GM23338 (cell line): Measurements from ENCODE around the gene GUCA2B. TPM values are rescaled to one million over a fixed set of nuclear protein-coding genes. Genes with fewer than 3 reads are reported as not detected.

Source experiments
- ATAC-seq: fragments of 200-7000 bp; cut with Tn5 transposase; 3 replicates; pipeline ENCODE4 v1.9.1; 2020
- DNase-seq: peaks from one replicate; pipeline ENCODE4 v3.0.0-alpha.2; 2015; ENCODE audit warnings: low spot score
- H2AFZ ChIP-seq: fragments of 200-600 bp; sonication (generic); 2 replicates; pipeline ENCODE4 v1.8.0; 2016; ENCODE audit warnings: antibody characterized with exemption, mild to moderate bottlenecking, moderate library complexity
- H3F3A ChIP-seq: fragments of 200-600 bp; sonication (generic); replicated peaks from 2 replicates; pipeline ENCODE4 v1.8.0; 2017; ENCODE audit warnings: antibody characterized with exemption, mixed run types, low read depth
- H3K27ac ChIP-seq: fragments of 200-600 bp; sonication (generic); 2 replicates; pipeline ENCODE4 v1.6.1; 2016; ENCODE audit warnings: low read depth
- H3K27me3 ChIP-seq: fragments of 200-600 bp; sonication (generic); 2 replicates; pipeline ENCODE4 v1.8.0; 2016; ENCODE audit warnings: mild to moderate bottlenecking, mixed run types, moderate library complexity; ENCODE audit not compliant: insufficient read depth
- H3K36me3 ChIP-seq: fragments of 200-600 bp; sonication (generic); 2 replicates; pipeline ENCODE4 v1.8.0; 2016; ENCODE audit warnings: mild to moderate bottlenecking; ENCODE audit not compliant: insufficient read depth
- H3K4me1 ChIP-seq: fragments of 200-600 bp; sonication (generic); 2 replicates; pipeline ENCODE4 v1.8.0; 2016; ENCODE audit warnings: mild to moderate bottlenecking, moderate library complexity; ENCODE audit not compliant: insufficient read depth
- H3K4me2 ChIP-seq: fragments of 200-600 bp; sonication (generic); 2 replicates; pipeline ENCODE4 v1.7.1; 2017; ENCODE audit warnings: mixed run types
- H3K4me3 ChIP-seq: fragments of 200-600 bp; sonication (generic); 2 replicates; pipeline ENCODE4 v1.6.1; 2016; ENCODE audit warnings: mixed run types
- H3K79me2 ChIP-seq: fragments of 200-600 bp; sonication (generic); replicated peaks from 2 replicates; pipeline ENCODE4 v1.8.0; 2017; ENCODE audit warnings: mild to moderate bottlenecking; ENCODE audit not compliant: insufficient read depth
- H3K9me2 ChIP-seq: fragments of 200-600 bp; sonication (generic); 2 replicates; pipeline ENCODE4 v1.8.0; 2017; ENCODE audit not compliant: insufficient read depth
- H4K20me1 ChIP-seq: fragments of 200-600 bp; sonication (generic); replicated peaks from 2 replicates; pipeline ENCODE4 v1.8.0; 2017; ENCODE audit warnings: mild to moderate bottlenecking; ENCODE audit not compliant: insufficient read depth
- H3K27ac Mint-ChIP-seq: 2 replicates; pipeline ENCODE4 v1.8.0; 2020; ENCODE audit warnings: inconsistent platforms, mild to moderate bottlenecking, moderate library complexity, mixed read lengths
- H3K27me3 Mint-ChIP-seq: 3 replicates; pipeline ENCODE4 v1.8.0; 2022; ENCODE audit warnings: low read depth, mild to moderate bottlenecking, moderate library complexity, mixed read lengths, inconsistent platforms; ENCODE audit not compliant: insufficient read depth, poor library complexity
- H3K36me3 Mint-ChIP-seq: 3 replicates; pipeline ENCODE4 v1.8.0; 2021; ENCODE audit warnings: low read depth, mild to moderate bottlenecking, inconsistent platforms, moderate library complexity, mixed read lengths
- H3K4me1 Mint-ChIP-seq: 3 replicates; pipeline ENCODE4 v1.8.0; 2020; ENCODE audit warnings: mild to moderate bottlenecking, inconsistent platforms, mixed read lengths
- H3K4me3 Mint-ChIP-seq: 3 replicates; pipeline ENCODE4 v1.8.0; 2021; ENCODE audit warnings: moderate library complexity, mild to moderate bottlenecking, inconsistent platforms, mixed read lengths
- H3K9me3 Mint-ChIP-seq: 3 replicates; pipeline ENCODE4 v1.8.0; 2020; ENCODE audit warnings: moderate library complexity, mild to moderate bottlenecking, inconsistent platforms, mixed read lengths
- EZH2 ChIP-seq: fragments of 200-600 bp; sonication (generic); IDR thresholded peaks from one replicate; pipeline ENCODE4 v1.8.0; 2017; ENCODE audit warnings: antibody characterized with exemption, mild to moderate bottlenecking, low read depth; ENCODE audit not compliant: unreplicated experiment
- NANOG ChIP-seq: IDR thresholded peaks from 2 replicates; pipeline ENCODE4 v1.6.1; 2016; ENCODE audit warnings: antibody characterized with exemption, borderline replicate concordance
- POLR2AphosphoS5 ChIP-seq: IDR thresholded peaks from 2 replicates; pipeline ENCODE4 v1.6.1; 2016; ENCODE audit warnings: antibody characterized with exemption, low read depth
- STAT1 ChIP-seq: IDR thresholded peaks from one replicate; pipeline ENCODE4 v1.6.1; 2016; ENCODE audit warnings: antibody characterized with exemption; ENCODE audit not compliant: unreplicated experiment
- ZNF331 ChIP-seq: fragments of 250-450 bp; sonication (Bioruptor Pico); IDR thresholded peaks from 2 replicates; pipeline ENCODE4 v1.5.0; 2020; ENCODE audit warnings: low read depth, mild to moderate bottlenecking, moderate library complexity
- polyA plus RNA-seq: library from polyadenylated mRNA; unstranded; fragments of >200 nt; fragmentation: Nextera tagmentation; extraction: Ambion mirVana; gene quantifications from 2 replicates; pipeline ENCODE4 v1.2.1, GENCODE V29; 2016
- total RNA-seq: library from RNA; depleted of rRNA; stranded (reverse); fragments of >200 nt; shearing (Covaris generic); gene quantifications from 2 replicates; pipeline ENCODE4 v1.2.3, GENCODE V29; 2014
- TF ChIP-seq, protein P1 (sequence below): fragments of 250-450 bp; sonication (Bioruptor Pico); IDR thresholded peaks from 2 replicates; pipeline ENCODE4 v1.5.0; 2020; ENCODE audit warnings: mild to moderate bottlenecking, moderate library complexity

The GUCA2B gene
- total and polyA plus RNA-seq, 2 experiments from 2014 or later, result not detected

DNA sequence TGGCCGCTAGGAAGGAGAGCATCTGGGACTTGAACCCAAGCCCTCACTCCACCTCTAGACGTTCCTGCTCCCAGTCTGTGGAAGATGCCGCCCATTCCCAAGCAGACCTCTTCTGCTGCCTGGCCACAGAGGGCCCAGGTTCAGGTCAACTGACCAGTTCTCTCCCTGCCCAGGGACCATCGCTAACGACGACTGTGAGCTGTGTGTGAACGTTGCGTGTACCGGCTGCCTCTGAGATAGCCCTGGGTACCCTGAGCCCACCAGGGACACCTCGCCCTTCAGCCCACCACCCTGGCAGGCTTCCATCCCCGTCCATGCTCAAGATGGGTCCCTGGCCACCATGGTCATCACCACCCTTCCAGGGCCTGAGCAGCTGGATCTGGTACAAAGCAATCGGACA is 2.2 kb downstream of the GUCA2B start:
- Histone ChIP-seq H3K4me1 (no peaks in the 10 kb centered on the region), H3K27me3 (no peaks in the 10 kb centered on the region), H2AFZ (no peak overlapping the region), H3K79me2 (no peaks in the 10 kb centered on the region), H3K27ac (no peak overlapping the region), H3K36me3 (no peaks in the 10 kb centered on the region), H3K4me2 (no peak overlapping the region), H3F3A (no peaks in the 10 kb centered on the region), H3K4me3 (no peak overlapping the region), H4K20me1 (no peaks in the 10 kb centered on the region), H3K9me2 (0 out of 2 replicates have a peak, but pooled peaks cover 4% of the 10 kb centered on the region)
- H3K27me3 Mint-ChIP-seq, result peaks cover 7% of the 10 kb centered on the region
- no peak for DNase-seq
- TF ChIP-seq NANOG (no peak), EZH2 (no peak), STAT1 (no peak), ZNF331 (no peak), POLR2AphosphoS5 (no peak)
- TF ChIP-seq, protein P1, sequence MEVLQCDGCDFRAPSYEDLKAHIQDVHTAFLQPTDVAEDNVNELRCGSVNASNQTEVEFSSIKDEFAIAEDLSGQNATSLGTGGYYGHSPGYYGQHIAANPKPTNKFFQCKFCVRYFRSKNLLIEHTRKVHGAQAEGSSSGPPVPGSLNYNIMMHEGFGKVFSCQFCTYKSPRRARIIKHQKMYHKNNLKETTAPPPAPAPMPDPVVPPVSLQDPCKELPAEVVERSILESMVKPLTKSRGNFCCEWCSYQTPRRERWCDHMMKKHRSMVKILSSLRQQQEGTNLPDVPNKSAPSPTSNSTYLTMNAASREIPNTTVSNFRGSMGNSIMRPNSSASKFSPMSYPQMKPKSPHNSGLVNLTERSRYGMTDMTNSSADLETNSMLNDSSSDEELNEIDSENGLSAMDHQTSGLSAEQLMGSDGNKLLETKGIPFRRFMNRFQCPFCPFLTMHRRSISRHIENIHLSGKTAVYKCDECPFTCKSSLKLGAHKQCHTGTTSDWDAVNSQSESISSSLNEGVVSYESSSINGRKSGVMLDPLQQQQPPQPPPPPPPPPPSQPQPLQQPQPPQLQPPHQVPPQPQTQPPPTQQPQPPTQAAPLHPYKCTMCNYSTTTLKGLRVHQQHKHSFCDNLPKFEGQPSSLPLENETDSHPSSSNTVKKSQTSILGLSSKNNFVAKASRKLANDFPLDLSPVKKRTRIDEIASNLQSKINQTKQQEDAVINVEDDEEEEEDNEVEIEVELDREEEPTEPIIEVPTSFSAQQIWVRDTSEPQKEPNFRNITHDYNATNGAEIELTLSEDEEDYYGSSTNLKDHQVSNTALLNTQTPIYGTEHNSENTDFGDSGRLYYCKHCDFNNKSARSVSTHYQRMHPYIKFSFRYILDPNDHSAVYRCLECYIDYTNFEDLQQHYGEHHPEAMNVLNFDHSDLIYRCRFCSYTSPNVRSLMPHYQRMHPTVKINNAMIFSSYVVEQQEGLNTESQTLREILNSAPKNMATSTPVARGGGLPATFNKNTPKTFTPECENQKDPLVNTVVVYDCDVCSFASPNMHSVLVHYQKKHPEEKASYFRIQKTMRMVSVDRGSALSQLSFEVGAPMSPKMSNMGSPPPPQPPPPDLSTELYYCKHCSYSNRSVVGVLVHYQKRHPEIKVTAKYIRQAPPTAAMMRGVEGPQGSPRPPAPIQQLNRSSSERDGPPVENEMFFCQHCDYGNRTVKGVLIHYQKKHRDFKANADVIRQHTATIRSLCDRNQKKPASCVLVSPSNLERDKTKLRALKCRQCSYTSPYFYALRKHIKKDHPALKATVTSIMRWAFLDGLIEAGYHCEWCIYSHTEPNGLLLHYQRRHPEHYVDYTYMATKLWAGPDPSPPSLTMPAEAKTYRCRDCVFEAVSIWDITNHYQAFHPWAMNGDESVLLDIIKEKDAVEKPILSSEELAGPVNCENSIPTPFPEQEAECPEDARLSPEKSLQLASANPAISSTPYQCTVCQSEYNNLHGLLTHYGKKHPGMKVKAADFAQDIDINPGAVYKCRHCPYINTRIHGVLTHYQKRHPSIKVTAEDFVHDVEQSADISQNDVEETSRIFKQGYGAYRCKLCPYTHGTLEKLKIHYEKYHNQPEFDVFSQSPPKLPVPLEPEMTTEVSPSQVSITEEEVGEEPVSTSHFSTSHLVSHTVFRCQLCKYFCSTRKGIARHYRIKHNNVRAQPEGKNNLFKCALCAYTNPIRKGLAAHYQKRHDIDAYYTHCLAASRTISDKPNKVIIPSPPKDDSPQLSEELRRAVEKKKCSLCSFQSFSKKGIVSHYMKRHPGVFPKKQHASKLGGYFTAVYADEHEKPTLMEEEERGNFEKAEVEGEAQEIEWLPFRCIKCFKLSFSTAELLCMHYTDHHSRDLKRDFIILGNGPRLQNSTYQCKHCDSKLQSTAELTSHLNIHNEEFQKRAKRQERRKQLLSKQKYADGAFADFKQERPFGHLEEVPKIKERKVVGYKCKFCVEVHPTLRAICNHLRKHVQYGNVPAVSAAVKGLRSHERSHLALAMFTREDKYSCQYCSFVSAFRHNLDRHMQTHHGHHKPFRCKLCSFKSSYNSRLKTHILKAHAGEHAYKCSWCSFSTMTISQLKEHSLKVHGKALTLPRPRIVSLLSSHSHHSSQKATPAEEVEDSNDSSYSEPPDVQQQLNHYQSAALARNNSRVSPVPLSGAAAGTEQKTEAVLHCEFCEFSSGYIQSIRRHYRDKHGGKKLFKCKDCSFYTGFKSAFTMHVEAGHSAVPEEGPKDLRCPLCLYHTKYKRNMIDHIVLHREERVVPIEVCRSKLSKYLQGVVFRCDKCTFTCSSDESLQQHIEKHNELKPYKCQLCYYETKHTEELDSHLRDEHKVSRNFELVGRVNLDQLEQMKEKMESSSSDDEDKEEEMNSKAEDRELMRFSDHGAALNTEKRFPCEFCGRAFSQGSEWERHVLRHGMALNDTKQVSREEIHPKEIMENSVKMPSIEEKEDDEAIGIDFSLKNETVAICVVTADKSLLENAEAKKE (CRISPR knock-in tag), result no peak
- H3K4me3 Mint-ChIP-seq, result no peak overlapping the region
- no peak overlapping the region for H3K27ac Mint-ChIP-seq
- no peaks in the 10 kb centered on the region for H3K9me3 Mint-ChIP-seq
- no peaks in the 10 kb centered on the region for H3K36me3 Mint-ChIP-seq
- H3K4me1 Mint-ChIP-seq, result no peaks in the 10 kb centered on the region
- ATAC-seq, result no peak

DNA sequence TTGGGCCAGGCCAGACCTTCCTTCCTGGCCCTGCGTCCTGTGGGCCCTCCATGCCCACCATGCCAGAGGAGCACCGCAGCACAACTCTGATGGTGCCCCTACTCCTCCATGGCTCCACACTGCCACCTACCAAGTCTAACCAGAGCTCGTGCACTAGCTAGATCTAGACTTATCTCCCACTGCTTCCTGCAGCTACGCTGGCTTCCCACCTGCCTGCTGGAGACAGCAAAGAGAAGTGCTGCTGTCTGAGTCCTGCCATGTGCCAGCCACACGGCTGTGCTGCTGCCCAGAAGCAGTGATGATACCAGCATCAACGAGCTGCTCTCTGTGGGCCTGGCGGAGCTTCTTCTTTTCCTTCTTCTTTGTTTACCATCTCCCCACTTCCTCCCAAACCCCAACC is 4.5 kb downstream of the GUCA2B start:
- H3K4me3 Mint-ChIP-seq, result no peak overlapping the region
- DNase-seq, result peak; percentile 43
- Histone ChIP-seq H3K79me2 (no peaks in the 10 kb centered on the region), H3K4me3 (no peak overlapping the region), H4K20me1 (no peaks in the 10 kb centered on the region), H3K27me3 (no peaks in the 10 kb centered on the region; the same call in 1 of the 2 replicates), H3F3A (no peaks in the 10 kb centered on the region), H3K4me1 (no peaks in the 10 kb centered on the region), H2AFZ (no peak overlapping the region), H3K9me2 (0 out of 2 replicates have a peak, but pooled peaks cover 4% of the 10 kb centered on the region), H3K4me2 (no peak overlapping the region), H3K27ac (no peak overlapping the region), H3K36me3 (no peaks in the 10 kb centered on the region)
- no peak overlapping the region for H3K27ac Mint-ChIP-seq
- peak; percentile 72 for ATAC-seq
- H3K27me3 Mint-ChIP-seq, result peaks cover 3% of the 10 kb centered on the region
- no peaks in the 10 kb centered on the region for H3K36me3 Mint-ChIP-seq
- H3K4me1 Mint-ChIP-seq, result no peaks in the 10 kb centered on the region; the same call in 2 of the 3 replicates
- H3K9me3 Mint-ChIP-seq, result 0 out of 3 replicates have a peak, but pooled peaks cover 2% of the 10 kb centered on the region
- TF ChIP-seq, protein P1 (CRISPR knock-in tag), result no peak
